Left forelimb (tissue), 1 donor: ENCODE data around the gene NOP9.

ENCODE experiments used
- DNase-seq: peaks from one replicate; pipeline ENCODE4 v3.0.0-alpha.2; 2018; ENCODE audit warnings: low spot score

The NOP9 gene, protein sequence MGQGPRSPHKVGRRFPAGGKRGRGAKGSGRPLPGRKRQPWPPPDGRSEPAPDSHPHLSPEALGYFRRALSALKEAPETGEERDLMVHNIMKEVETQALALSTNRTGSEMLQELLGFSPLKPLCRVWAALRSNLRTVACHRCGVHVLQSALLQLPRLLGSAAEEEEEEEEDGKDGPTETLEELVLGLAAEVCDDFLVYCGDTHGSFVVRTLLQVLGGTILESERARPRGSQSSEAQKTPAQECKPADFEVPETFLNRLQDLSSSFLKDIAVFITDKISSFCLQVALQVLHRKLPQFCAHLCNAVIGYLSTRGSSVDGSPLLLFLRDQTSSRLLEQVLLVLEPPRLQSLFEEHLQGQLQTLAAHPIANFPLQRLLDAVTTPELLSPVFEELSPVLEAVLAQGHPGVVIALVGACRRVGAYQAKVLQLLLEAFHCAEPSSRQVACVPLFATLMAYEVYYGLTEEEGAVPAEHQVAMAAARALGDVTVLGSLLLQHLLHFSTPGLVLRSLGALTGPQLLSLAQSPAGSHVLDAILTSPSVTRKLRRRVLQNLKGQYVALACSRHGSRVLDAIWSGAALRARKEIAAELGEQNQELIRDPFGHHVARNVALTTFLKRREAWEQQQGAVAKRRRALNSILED

DNA sequence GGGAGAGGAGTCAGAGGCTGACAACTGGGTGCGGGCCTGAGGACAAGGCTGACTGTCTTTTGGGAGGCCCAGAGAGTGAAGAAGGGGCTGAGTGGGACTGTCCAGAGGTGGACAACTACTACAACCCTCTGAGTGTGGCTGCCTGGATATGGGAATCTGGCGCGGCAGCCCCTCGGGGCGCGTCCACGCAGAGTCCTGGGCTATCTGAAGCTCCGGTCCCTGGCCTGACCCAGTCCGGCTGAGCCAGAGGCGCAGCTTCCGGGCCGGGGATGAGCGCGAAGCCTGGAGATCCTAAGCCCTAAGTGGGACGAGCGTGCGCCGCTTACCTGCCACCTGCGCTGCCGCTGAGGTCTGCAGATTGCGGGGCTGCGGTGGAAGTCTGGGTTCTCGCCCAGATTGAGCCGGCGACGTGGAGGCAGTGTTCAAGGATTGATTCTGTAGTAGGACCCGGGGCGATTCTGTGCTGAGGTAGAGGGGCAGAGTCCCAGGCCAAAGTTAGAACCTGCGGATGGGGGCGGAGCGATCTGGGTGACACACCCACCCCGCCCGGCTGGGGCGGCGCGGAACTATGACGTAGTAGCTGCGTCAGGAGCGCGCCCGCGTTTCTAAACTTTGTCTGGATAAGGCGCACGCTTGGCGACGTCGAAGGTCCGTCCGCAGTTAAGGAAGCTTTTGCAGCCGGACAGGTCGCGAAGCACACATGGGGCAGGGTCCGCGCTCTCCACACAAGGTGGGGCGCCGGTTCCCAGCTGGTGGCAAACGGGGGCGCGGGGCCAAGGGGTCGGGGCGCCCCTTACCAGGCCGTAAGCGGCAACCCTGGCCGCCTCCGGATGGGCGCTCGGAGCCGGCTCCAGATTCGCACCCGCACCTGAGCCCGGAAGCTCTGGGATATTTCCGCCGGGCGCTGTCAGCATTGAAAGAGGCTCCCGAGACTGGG is at the start of gene NOP9, which contains the start of gene DHRS1:
TSS of gene NOP9 (plus strand) at position 596 of the 937 bp plus-strand sequence. CDS start at position 701, 105 bp downstream.
TSS of gene DHRS1 (minus strand) at position 526 of the 937 bp plus-strand sequence. CDS start 674 bp downstream, outside the sequence.
- DNase-seq: peak; percentile 96

DNA sequence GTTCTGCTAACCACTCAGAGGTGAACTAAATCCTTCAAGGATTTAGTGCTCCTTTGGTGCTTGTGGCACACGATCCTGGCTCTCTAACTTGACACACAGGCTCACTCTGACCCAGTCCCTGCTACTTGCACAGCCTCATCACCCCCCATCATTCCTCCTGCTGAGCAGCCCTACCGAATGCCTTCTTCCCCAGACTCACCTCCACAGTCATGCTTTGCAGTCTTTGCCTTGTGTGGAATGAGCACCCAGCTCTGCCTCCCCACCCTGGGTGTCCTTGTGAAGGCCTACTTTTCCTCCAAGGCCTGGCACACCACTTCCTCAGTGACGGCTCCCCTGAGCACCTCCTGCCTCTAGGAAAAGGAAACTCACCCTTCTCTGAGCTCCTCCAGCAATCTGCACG is 49.3 kb upstream of the NOP9 start:
- no peak for DNase-seq

DNA sequence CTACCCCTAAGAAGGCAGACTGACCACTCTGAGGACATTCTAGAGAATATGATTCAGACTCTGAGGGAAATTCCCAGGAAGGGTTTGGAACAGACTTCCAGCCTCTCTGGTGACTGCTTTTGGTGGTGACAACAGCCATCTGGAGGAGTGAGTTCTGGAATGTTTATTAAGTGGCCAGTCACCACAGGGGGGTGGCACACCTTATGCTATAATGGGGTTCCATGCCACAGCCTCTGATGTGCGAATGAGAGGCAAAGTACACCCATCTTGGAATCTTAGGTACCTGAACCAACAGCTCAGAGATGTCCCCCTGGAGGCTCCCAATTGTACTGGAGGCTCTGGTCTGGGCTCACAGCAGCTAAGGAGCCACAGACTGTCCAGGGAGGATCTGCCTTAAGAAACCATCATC is 47.8 kb upstream of the NOP9 start:
- no peak for DNase-seq

DNA sequence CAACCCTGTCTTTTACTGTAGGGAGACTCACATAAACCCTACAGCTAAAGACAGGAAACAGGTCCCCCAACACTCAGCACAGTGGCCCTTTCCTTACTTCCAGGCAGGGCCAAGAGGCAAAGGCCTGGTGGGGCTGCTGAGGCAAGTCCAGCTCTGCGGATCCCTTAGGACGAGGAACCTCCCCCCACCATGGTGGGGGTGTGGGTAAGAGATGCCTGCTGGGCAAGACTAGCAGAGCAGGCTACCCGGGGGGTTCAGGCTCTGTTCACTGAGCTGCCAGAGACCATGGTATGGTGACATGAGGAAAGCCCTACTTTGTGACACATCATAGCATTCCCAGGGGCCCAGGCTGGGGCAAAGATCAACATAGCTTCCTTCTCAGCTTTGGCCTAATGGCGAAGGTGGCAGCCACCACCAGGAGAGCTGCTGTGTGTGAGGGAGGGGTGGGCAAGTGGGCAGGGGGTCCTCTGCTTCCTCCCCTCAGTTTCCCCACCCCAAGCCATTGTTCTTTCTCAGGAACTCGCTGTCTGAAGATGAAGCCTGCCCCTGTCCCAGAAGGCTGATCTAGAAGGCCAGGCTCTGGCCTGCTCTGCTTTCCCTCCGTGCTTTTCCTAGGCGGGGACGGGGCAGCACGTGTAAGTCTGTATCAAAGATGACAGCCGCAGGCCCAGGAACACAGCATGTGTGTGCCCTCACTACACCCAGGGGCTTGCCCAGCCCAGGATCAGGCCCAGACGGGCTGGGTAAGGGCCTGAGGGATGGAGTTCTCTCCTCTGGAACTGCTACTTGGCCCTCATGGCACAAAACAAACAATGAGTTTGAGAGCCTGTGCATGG is 47.1 kb upstream of the NOP9 start:
- no peak for DNase-seq

DNA sequence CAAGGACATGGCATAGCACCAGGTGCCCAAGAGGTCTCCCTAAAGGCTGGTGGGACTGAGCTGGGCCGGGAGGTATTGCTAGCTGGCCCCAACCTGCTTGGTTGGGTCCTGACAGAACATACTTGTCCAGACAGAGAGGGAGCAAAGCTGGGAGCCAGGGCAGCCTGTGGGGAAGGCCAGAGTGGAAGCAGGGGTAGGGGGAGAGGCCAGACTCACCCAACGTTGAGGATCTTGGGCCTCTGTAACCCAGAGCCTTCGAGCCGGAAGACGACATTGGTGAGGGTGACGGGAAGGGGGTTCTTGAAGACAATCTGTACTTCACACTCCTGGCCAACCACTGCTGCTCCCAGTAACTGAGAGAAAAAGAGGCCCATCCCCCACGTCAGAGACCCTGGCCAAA is 45.7 kb upstream of the NOP9 start:
- no peak for DNase-seq

DNA sequence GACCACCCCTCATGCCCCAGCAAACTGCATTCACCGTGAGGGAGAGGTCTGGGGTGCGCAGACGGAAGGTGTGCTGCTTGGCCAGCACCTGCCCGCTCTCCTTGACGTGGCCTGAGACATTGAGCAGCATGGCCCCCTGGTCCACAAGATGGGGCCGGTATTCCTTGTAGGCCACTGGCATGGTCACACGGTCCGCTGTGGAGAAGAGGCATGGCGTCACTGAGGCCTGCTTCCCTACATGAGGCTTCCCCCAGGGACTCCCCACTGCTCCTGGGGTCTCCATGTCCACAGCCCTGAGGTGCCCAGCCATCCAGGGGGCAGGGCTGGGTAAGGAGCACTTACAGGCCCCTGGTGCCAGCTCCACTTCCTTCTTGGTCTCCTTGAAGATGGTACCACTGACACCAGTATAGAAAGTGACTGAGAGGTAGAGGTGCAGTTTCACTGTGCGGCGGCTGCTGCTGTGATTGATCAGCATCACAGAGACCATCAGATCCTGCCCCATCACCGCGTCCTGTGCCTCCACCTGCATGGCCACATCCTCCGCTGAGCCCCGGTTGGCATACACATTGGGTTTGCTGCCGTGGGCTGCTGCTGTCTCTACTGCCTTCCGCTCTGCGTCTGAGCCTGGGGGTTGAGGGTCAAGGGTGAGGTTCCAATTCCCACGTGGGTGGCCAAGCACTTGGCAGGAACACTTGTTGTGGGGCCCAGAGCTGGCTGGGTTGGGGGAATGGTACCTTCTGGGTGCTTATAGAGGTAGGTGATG is 44.8 kb upstream of the NOP9 start:
- no peak for DNase-seq

DNA sequence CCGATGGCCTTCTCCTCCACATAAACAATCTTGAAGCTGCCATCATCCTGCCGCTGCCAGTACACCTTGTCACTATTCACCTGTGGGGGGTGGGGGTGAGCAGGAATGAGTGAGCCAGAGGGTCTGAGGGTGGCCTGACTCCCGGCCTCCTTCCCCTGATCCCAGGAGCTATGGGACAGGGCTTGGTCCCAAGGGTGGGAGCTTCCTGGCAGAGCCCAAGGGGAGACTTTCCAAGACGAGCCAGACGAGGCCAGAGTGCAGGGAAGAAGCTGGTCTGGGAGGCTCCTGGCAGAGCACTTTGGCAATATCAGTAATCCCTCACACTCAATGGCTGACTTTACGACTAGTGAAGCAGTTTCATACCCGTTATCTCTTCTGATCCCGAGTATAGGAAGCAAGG is 44.2 kb upstream of the NOP9 start:
- no peak for DNase-seq

DNA sequence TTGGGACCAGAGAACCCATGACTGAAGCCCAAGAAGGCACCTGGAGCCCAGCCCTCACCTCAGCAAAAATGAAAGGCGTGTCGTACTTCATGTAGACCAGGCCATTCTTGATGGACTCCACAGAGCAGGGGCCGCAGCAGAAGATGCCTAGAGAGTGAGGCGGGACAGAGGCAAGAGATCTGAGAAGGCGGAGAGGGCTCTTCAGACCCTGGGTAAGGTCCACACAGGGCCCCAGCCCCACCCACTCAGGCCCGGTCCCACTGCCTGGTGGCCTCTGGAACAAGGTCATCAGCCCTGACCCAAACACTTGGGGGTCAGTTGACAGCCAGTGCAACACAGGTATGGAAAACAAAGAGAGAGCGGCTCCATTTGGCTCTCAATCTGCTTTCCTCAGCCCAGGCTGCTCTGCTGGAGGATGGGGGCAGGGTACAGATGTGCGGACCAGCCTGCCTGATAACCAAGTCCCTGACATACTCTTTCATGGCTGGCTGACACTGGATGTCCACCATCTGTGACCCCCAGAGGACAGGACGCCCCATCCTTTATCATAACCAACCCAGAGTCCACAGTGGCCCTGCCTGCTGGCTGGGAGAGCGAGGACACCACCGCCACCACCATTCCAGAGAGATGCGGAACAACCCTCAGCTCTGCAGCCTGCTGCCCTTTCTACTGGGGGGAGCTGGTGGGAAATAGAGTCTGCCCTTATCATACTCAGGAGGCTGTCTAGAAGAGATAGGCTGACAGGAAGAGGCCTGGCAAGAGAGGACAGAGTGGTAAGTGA is 43.5 kb upstream of the NOP9 start:
- no peak for DNase-seq

DNA sequence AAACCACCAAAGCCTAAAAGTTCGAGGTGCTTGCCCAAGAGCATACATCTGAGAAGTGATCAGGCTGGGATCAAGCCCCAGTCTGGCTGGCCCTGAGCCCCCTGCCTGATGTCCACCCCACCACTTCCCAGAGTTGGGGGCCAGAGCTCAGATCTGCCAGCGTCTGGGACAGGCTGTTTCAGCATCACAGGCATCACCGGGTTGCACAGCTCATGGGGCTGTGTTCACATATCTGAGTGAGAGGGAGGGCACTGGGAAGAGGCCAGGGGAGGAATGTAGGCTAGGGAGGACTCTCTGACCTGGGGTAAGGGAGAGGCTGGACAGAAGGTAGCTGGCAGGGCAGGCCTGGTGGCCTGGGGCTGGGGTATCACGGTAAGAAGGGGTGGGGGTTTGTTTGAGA is 42.7 kb upstream of the NOP9 start:
- DNase-seq: no peak

DNA sequence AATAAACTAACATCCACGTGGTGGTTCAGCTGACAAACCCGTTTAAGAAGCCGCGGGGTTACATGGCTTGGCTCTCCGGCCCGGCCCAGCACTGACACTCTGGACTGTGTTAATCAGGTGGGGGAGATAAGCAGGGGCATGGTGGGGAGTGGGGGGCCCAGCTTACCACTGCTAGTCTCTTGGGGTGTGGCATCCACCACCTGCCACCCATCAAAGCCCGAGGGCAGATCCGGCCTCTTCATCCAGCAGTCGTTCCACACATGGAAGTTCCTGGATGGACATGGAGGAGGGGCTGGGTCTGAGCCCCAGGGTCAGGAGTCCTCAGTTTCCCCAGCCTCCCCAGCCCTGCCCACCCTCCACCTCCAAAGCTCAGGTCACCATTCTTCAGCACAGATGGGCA is 41.5 kb upstream of the NOP9 start:
- no peak for DNase-seq

DNA sequence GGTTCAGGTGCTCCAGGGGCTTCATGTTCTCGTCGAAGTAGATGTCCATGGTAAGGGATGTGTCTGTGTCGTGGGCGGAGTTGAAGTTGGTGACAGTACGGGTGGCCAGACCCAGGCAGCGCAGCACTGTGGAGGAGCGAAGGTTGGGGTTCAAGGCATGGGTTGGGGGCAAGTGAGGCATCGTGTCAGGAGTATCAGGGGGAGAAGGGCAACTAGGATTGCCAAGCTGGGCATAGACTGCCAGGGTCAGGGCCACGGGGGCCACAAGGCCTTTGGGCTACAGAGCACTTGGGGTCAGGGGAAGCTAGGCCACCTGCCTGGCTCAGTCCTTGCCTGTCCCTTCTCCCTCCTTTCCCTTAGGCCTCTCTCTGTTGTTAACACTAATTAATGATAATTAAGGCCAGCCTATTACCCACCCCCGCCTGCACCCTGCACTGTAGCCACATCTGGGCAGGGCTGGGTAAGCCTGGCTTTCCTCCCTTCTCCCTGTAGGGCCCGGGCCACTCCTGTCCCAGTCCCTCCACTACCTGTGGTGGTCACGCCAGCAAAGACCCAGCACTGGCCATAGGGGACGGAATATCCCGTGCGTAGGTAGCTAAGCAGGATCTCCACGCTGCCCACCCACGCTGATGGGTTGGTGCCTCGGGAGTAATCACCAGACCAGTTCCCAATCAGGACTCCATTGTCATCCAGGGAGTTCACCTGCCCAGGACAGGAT is 40.9 kb upstream of the NOP9 start:
- DNase-seq: no peak

DNA sequence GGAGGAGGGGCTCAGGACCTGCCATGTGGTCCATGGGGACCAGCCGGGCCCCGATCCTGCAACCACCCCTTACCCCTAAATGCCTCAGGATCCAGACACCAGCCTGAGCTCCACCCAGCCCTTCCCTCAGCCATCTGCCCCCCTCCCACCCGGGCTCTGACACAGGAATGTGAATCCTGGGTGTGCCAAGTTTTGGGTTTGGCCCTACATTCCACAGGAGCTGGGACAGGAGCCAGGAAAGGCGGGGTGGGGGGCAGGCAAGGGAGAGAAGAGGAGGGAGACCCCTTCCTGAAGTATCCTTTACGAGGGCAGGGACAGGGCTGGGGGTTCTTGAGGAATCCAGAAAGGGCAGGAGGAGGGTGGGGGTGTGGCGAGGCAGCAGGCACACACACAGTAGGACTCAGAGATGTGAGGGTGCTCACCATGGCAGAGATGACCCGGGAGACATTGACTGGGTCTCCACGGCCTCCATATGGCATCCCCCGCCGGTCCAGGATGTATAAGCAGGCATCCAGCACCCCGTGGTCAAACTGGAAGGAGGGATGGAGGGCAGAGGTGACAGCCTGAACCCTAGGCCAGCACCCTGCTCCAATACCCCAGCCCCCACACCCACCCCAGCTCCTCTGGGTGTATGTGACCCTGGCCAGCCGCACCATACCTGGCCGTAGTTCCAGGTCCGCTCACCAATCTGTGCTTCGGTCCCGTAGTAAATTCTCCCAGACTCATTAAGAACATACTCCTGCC is 40.2 kb upstream of the NOP9 start:
- DNase-seq: no peak

DNA sequence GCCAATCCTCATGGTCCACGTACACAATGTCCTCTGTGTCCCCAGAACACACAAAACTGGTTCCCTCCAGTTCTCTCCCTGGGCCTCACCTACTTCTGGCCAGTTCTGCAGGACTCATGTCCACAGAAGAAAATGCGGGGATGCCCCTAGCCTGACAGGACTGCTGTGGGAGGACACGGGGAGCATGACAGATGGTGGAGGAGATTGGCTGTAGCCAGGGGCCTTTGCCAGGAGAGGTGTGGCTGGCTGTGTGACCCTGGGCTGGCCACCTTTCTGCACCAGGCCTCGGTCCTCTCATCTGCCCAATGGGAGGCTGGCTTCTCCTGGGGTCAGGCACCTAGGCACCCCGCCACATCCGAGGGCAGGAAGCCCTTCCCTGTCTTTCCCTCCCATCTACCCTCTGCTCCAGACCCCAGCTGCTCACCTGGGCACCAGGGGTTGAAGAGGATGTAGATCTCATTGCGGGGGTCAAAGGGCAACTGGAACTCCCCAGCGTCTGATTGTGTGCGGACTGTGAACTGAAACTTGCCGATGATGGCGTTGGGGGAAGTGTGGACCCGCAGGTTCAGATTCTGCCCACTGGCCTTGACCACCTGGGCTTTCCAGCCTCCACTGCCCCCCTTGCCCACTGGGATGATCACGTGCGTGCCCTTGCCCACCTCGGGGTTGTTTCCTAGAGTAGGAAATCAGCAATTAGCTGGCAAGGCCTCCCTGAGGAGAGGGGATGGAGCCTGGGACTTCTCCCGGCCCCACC is 39.4 kb upstream of the NOP9 start:
- DNase-seq: no peak

DNA sequence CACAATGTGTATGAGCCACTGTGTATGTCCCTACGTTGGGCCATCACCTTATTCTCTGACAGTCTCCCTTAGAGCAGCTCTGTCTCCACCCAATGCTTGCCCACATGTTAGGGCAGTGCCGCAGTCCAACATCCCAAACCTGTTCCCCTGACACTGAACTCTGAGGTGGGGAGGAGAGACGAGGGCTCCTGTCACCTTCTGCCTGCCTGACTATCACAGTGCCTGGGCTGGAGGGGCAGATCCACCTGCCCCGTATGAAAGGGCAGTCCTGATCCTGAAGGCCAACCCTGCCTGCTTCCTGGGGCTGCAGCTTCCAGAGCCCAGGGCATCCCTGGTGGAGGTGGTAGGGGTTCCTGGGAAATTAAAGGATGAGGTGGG is 38.9 kb upstream of the NOP9 start:
- DNase-seq: no peak

DNA sequence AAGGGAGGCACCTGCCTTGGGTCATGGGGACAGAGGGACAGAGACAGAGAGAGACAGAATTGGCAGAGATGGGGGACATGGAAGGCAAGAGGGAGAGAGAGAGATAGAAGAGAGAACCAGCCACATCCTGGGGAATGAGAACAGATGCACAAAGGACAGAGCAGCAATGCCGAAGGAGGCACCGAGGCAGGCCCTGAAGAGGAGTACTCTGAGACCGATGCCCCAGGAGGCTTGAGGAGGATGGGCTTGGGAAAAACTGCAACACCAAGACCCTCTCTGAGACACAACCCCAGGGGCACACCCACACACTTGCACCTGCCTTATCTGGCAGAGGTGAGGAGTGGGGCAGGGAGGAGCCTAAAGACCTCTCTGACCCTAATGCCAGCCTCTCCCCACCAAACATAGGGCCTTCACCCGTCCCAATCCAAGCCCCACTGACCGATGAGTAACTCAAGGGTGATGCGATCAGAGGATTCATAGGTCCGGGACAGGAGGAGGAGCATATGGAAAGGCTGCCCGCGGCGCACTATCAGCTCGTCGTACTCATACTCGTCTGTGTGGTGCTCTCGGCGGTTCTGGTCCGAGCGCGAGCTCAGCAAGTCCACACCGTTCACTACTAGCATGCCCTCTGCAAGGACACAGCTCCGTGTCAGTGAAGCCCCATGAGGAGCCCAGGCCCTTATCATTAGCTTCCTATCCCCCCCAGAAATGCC is 38.2 kb upstream of the NOP9 start:
- DNase-seq: no peak

DNA sequence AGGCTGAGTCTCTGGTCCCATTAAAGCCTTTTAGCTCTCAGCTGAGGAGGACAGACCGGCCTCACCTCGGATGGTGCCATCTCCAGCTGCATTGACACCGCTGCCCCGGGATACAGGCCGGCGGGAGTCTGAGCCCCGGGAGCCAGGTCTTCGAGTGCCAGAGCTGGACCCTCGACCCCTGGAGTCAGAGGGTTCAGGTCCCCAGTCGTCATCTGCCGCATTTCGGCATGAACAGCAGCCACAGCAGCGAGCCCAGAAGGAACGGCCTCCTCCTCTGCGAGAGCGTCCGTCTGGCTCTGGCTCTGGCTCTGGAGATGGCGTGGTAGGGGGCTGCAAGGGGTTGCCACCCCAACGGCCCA is 37.7 kb upstream of the NOP9 start:
- no peak for DNase-seq
